Measurements from ENCODE around the gene HSD11B2.

HSD11B2 gene

DNA sequence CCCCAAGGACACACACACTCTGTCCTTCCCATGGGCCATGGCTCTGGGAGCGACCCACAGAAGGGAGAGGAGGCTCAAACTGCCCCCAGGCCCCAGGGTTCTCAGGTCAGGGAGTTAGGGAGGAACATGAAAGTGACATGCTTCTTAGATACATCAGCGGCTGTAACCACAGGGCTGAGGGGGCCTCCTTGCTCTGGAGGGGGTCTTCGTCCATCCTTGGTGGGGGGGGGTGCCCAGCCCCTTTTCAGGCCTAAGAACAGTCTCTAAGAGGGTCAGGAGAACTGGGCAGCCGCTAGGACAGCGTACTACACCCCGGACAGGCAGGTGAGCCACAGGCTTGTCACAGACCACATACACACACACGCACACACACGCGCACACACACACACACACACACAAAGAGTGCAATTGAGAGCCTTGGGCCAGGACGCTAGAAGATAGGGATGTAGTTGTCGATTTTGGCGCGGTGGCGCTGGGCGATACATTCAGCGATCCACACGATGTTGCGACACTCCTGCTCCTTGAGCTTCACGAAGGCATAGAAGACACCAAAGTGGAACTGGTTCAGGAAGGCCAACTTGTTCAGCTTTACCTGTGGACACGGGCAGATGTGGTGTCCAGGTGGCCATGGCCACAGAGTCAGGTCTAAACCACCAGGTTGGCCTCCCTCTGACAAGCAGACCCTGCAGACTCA, 7.3 kb downstream of the HSD11B2 start:
- DNase-seq: no peak

DNA sequence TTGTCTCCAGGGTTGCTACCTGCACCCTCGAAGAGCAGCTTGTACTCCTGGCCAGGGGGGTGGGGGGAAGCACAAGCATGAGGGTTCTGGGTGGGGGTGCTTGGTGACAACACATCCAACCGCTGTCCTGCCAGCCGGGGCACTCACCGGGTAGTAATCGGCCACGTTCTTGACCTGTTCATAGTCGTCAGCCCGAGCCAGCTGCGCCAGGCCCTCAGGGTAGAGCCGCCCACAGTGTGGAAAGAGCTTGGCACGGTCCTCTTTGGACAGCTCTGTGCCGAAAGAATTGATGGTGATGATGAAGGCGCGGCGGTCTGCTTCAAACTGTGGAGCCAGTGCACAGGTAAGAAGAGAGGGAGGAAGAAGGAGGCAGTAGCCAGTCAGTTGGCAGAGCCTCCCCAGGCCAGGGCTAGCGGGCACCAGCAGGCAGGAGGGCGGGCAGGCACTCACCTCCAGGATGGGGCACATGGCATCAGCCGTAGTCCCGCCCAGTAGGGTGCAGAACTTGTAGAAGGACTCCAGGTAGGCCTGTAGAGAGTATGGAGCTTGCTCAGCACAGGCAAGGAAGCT, 8.0 kb downstream of the HSD11B2 start:
- DNase-seq: no peak

GRCh38 chr16:67441271-67441753, 10.4 kb downstream of the HSD11B2 start:
- no peak for DNase-seq

GRCh38 chr16:67441907-67442306, 11.0 kb downstream of the HSD11B2 start:
- DNase-seq: no peak

GRCh38 chr16:67442581-67443255, 11.8 kb downstream of the HSD11B2 start:
- DNase-seq: no peak

- no peak for DNase-seq
Observed at GRCh38 chr16:67443265-67443664, 12.3 kb downstream of the HSD11B2 start.

- no peak for DNase-seq
Observed at GRCh38 chr16:67444259-67445125, 13.6 kb downstream of the HSD11B2 start.

GRCh38 chr16:67445126-67445426, 14.2 kb downstream of the HSD11B2 start:
- DNase-seq: no peak

DNA sequence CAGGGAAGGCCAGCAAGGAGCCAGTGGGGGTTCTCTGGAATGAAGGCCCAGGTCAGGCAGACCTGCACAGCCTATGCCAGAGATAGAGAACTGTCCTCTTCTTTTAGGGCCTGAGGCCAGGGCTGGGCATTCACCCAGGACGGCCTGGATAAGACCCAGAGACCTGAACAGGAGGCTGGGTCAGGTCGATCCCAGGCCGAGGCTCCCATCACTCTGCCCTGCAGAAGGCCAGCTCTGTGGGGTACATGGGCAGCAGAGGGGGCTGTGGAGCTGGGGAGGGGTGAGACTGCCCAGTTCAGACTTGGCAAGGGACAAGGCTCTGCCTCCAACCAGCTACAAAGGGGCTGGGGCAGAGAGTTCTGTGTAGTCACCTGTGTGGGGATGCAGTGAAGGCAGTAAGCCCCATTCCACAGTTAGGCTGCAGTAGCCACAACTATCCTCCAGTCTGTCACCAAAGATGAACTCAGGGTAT, 14.6 kb downstream of the HSD11B2 start:
- no peak for DNase-seq

- no peak for DNase-seq
Observed at GRCh38 chr16:67445913-67446907, 15.3 kb downstream of the HSD11B2 start.

- no peak for DNase-seq
Observed at GRCh38 chr16:67446968-67447507, 16.1 kb downstream of the HSD11B2 start.

DNA sequence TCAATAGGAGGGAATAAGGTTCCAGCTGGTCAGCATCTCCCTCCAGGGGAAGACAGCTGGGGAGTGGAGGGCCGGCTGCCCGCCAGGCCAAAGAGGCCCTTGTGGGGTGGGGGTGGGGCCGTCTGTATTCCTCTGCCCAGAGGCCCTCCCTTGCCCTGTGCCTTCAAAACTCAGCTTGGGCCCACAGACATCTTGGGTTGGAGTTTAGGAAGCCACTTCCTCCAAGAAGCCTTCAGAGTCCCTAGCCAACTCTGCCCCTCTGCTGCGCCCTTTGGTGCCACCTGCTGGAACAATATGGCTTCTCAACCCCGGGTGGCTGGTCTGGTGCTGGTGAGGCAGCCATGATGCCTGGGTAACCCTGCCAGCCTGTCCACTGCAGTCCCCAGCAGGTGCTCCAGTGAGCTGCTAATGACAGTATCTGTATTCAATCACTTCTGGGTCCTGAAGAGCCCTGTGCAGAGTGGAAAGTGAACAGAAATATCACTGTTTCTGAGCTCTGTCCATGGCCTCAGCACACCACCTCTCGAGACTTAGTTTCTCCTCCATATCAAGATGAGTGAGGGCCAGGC, 16.7 kb downstream of the HSD11B2 start:
- DNase-seq: peak; percentile 60

GRCh38 chr16:67448580-67448979, 17.7 kb downstream of the HSD11B2 start:
- no peak for DNase-seq

DNA sequence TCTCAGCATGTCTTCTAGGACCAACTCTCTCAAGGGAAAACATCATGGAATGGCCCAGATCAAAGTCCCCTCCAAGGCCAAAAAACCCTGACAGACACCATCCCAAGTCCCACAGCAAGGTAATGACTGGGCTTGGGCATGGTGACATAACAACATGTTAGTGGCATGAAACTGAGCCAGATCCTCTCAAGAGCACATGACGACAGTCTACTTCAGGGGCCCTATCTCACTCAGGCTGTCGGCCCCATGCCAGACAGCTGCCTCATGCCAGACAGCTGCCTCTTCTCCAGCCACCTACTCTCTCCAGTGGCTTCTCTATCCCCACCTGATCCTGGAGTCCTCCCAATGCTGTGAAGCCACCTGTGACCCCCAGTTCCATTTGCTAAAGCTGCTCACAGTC, 18.4 kb downstream of the HSD11B2 start:
- no peak for DNase-seq

DNA sequence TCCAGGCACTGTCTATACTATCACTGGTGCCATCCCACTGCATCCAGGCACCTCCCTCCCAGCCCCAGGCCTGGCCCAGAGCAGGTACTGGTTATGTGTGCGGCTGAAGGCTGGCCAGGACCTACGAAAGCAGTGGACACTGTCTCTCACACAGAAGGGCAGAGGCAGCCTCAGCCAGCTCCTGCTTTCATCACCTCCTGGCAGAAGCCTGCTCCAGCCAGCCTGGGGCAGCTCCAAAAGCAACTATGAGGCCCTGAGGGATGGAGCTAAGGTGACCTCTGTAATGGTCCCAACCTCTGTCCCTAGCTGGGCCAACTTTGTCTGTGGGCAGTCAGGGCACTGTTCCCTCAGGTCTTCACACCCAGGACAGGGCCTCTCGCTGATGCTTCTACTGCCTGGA, 18.8 kb downstream of the HSD11B2 start:
- DNase-seq: no peak

- no peak for DNase-seq
Observed at GRCh38 chr16:67451061-67451703, 20.3 kb downstream of the HSD11B2 start.

GRCh38 chr16:67451704-67452435, 20.9 kb downstream of the HSD11B2 start:
- DNase-seq: no peak

DNA sequence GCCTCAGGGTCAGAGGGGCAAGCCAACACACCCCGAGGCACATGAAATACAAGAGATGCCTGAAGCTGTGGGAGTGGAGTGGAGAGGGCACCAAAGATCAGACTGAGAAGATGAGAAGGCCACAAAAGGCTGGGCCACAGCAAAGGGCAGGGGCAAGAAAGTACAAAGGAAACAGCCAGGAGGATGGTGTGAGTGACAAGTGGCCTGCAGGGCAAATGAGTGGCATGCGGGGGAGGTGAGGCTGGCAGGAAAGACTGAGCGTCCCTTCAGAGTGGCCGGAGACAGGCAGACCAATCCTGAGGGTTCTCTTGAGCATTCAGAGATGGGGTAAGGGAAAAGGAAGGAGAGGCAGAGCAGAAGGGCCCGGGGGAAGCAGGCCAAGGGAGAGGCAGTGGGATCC, 23.2 kb downstream of the HSD11B2 start:
- no peak for DNase-seq

- DNase-seq: no peak
Observed at GRCh38 chr16:67454852-67455251, 23.9 kb downstream of the HSD11B2 start.
